HEK293 (cell line): ENCODE results near the gene SLC9A4.

Source experiments
- CTCF ChIP-seq: fragments of 450-650 bp; formaldehyde crosslinking; IDR thresholded peaks from 2 replicates; pipeline ENCODE4 v1.5.1; 2016; ENCODE audit warnings: missing biosample characterization, missing genetic modification characterization
- REST ChIP-seq: fragments of 450-650 bp; formaldehyde crosslinking; IDR thresholded peaks from 2 replicates; pipeline ENCODE4 v1.5.1; 2016; ENCODE audit warnings: missing biosample characterization, missing genetic modification characterization
- ZNF362 ChIP-seq: fragments of 450-650 bp; formaldehyde crosslinking; IDR thresholded peaks from 2 replicates; pipeline ENCODE4 v1.5.1; 2016; ENCODE audit warnings: missing biosample characterization, missing genetic modification characterization
- ZNF366 ChIP-seq: fragments of 450-650 bp; formaldehyde crosslinking; conservative IDR thresholded peaks from 2 replicates; pipeline ENCODE4 v1.5.1; 2016; ENCODE audit warnings: missing biosample characterization, missing genetic modification characterization
- ZNF791 ChIP-seq: fragments of 450-650 bp; formaldehyde crosslinking; IDR thresholded peaks from 2 replicates; pipeline ENCODE4 v1.5.1; 2016; ENCODE audit warnings: missing biosample characterization, missing genetic modification characterization

- TF ChIP-seq ZNF362 (tag by site-specific recombination) (no peak), CTCF (tag by site-specific recombination) (no peak), ZNF366 (no peak), ZNF791 (tag by site-specific recombination) (no peak), REST (no peak)
These were observed 102.9 kb downstream of the SLC9A4 start for GRCh38 chr2:102575888-102576287.
